ENCODE measurements around the gene GALM. TPM values are rescaled to one million over a fixed set of nuclear protein-coding genes. Genes with fewer than 3 reads are reported as not detected.

Gene GALM
- total and polyA plus RNA-seq, 2 donors (not counting 3 experiments of a cell fraction or from before 2014, with no cell fraction given), result 4.8 to 6.1 TPM

DNA sequence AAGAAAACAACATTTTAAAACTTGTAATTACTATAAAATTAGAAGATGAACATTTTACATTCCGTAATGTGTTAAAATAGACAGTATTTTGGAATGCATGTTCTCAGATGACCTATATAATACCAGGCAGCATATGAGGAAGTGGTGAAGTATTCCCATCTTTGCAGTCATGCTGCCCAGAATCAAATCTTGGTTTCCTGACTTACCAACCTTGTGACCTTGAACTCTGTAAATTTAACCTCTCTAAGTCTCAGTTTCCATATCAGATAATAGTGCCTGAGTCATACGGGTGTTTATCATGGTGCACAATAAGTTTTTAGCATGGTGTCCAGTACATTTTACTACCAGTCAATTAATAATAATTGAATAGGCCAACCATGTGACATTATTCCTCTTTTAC is 7.3 kb upstream of the GALM start:
- CTCF ChIA-PET, result no interaction called here

More for the DNA sequence above, 7.3 kb upstream of the GALM start:
- intact Hi-C loops (cut with micrococcal nuclease) (no loop called here), dilution Hi-C loops (cut with MboI; ENCODE audit: extremely low pct_ligation_motif_present, low sequenced_read_pairs) (no loop called here)
- no peaks in the 10 kb centered on the region for H3K9me1 ChIP-seq (replicated peaks; ENCODE audit: control insufficient read depth, extremely low read depth, insufficient read depth, low read length)
- no peaks in the 10 kb centered on the region for H4K20me1 ChIP-seq (replicated peaks; ENCODE audit: control insufficient read depth, extremely low read depth, insufficient read depth, low read length)
- no peaks in the 10 kb centered on the region for H3K9me3 ChIP-seq (replicated peaks; ENCODE audit: control insufficient read depth, insufficient read depth, low read length)
- TF ChIP-seq FOS (IDR thresholded peaks at IDR 0.05; ENCODE audit: borderline replicate concordance, insufficient read depth, low read length) (no peak), POLR2AphosphoS5 (IDR thresholded peaks at IDR 0.05; ENCODE audit: insufficient read depth, low read depth, low read length) (no peak), MYC (IDR thresholded peaks at IDR 0.05; ENCODE audit: low read depth, low read length) (no peak), GATA2 (IDR thresholded peaks at IDR 0.05; ENCODE audit: insufficient read depth, insufficient read length, low read depth, low read length) (no peak), EZH2 (IDR thresholded peaks at IDR 0.05; ENCODE audit: borderline replicate concordance, low read depth, low read length, severe bottlenecking) (no peak), POLR2A (IDR thresholded peaks at IDR 0.05; ENCODE audit: low read depth, low read length) (no peak), JUN (IDR thresholded peaks at IDR 0.05; ENCODE audit: borderline replicate concordance, insufficient read depth, insufficient read length, low read depth) (no peak)
- TF ChIP-seq, protein P1, sequence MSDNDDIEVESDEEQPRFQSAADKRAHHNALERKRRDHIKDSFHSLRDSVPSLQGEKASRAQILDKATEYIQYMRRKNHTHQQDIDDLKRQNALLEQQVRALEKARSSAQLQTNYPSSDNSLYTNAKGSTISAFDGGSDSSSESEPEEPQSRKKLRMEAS (IDR thresholded peaks at IDR 0.05; ENCODE audit: insufficient read depth, insufficient read length), result no peak
- TF ChIP-seq, protein P2, sequence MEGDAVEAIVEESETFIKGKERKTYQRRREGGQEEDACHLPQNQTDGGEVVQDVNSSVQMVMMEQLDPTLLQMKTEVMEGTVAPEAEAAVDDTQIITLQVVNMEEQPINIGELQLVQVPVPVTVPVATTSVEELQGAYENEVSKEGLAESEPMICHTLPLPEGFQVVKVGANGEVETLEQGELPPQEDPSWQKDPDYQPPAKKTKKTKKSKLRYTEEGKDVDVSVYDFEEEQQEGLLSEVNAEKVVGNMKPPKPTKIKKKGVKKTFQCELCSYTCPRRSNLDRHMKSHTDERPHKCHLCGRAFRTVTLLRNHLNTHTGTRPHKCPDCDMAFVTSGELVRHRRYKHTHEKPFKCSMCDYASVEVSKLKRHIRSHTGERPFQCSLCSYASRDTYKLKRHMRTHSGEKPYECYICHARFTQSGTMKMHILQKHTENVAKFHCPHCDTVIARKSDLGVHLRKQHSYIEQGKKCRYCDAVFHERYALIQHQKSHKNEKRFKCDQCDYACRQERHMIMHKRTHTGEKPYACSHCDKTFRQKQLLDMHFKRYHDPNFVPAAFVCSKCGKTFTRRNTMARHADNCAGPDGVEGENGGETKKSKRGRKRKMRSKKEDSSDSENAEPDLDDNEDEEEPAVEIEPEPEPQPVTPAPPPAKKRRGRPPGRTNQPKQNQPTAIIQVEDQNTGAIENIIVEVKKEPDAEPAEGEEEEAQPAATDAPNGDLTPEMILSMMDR (IDR thresholded peaks at IDR 0.05; ENCODE audit: extremely low read depth in 1 of 2, insufficient read depth in 1 of 2, low read depth in 1 of 2, low read length in 2 of 2), result no peak
- H3K9ac ChIP-seq (replicated peaks; ENCODE audit: extremely low read depth, insufficient read depth, low read length), result no peak overlapping the region
- POLR2A ChIA-PET, result no interaction called here
- H3K27me3 ChIP-seq (ENCODE audit: control insufficient read depth in 2 of 2, insufficient read depth in 2 of 2, low read length in 2 of 2), result no peaks in the 10 kb centered on the region
- BruUV-seq (replicated peaks), result no TSS peak
- no peak overlapping the region for H3K4me3 ChIP-seq (replicated peaks in 1 of 3; ENCODE audit: insufficient read depth in 1 of 3, low read depth in 1 of 3, low read length in 3 of 3)
- FAIRE-seq, result no peak
- no peaks in the 10 kb centered on the region for H3K36me3 ChIP-seq (ENCODE audit: control insufficient read depth in 2 of 2, extremely low read depth in 1 of 2, insufficient read depth in 2 of 2, low read length in 2 of 2)
- H3K27ac ChIP-seq (ENCODE audit: insufficient read depth, low read depth, low read length), result no peak overlapping the region
- no peak overlapping the region for H2AFZ ChIP-seq (ENCODE audit: low read depth, low read length)
- DNase-seq (ENCODE audit: low read depth, low spot score), result no peak
- no peak overlapping the region for H3K4me2 ChIP-seq (ENCODE audit: insufficient read depth, low read length)
- H3K4me1 ChIP-seq (ENCODE audit: control insufficient read depth, extremely low read depth, insufficient read depth, low read length), result no peaks in the 10 kb centered on the region
- no peaks in the 10 kb centered on the region for H3K79me2 ChIP-seq (ENCODE audit: control insufficient read depth, insufficient read depth, low read length)

Measured in endothelial cell of umbilical vein (primary cell).